Measurements from ENCODE around the gene NAB2.

NAB2 gene

DNA sequence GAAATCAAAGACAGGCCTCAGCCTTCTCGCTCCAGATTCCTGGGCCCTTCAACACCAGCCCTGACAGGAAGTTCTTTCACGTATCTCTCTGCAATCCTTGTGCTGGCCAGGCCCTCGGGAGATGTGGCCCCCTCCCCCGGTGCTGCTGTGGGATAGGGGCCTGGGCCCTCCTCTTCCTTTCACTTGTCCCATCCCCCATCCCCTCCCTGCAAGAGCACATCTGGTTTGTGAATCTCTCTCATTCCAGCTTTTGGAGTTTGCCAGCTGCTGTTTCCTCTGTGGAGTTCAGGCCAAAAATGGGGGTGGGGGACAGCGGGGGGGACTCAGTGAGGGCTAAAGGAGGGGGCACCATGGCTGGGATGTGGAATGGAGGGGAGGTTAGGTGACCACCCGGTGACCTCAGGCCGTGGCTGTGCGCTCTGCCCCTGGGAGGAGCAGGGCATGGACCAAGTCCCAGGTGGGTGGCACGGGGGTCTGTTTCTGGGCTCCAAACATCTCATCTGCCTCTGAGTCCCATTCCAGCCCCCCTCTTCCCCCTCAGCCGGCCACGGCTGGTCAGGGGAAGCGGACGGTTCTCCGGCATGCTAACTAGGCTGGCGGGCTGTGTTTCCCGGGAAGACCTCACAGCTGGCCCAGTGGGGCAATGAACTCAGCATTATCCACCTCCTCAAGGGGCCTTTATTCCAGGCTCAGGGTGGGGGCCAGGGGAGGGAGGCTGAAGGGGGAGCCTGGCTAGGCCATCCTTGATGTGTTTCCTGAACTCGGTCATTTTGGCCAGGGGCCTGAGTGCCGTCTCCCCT lies 46.8 kb downstream of the NAB2 start:
- no peak for DNase-seq

DNA sequence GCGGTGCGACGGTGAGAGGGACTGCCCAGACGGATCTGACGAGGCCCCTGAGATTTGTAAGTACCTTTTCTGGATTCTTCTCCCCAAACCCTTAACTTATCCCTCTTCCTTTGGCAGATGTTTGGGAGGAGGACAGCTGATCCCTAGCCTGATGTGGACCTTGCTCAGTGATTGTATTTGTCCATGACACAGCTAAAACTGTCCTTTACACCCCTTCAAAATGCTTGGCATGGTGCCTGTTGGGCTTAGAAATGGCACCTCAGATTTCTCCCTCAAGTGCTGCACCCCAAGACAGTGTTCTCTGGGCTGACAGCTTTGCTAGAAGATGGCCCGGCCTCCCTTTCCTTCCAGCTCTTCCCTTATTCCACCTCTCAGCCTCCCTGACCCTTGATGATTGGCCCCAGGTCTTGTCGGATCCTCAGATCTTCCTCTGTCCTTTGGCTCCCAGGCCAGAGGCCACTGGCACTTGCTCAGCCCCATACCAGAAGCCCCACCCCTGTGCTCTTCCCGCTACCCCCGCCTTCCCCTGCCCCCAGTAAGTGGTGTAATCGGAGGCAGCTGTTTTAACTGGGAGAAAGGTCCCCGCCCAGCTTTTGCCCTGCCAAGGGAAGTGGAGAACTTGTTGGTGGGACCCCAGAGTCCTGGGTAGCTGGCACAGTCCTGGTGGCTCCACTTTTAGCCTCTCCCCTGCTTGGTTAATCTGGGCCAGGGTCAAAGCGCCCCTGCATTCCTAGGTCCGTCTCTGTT lies 49.8 kb downstream of the NAB2 start:
- no peak for DNase-seq

DNA sequence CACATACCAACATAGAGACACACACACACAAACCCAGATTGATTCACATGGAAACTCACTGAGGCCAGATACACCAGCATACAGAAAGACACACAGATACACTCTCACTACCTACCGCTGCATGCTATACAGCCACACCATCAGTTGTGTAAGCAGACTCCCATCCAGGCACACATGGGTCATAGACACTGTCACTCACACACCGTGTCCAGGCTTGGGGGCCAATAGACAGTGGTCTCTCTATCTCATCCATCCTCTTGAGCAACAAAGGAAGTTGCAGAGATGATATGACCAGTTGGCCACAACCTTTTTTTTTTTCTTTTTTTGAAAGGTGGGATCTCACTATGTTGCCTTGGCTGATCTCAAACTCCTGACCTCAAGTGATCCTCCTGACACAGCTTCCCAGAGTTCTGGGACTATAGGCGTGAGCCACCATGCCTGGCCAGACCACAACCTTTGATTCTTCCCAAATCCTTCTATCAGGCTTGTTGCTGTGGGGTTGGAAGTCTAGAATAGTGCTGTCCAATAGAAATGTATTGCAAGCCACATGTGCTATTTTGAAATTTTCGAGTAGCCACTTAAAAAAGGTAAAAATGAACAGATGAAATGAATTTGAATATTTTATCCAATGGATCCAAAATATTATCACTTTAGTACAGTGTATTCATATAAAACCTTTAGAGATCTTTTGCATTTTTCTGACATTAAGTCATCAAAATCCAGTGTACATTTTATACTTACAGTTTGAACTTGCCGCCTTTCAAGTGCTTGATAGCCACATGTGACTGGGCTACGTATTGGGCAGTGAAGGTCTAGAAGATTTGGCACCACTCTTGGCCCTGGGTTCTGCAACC lies 51.1 kb downstream of the NAB2 start:
- no peak for DNase-seq

- DNase-seq: no peak
Measured at GRCh38 chr12:57141249-57141648, 52.3 kb downstream of the NAB2 start.

GRCh38 chr12:57142121-57142520 lies 53.2 kb downstream of the NAB2 start:
- DNase-seq: no peak

DNA sequence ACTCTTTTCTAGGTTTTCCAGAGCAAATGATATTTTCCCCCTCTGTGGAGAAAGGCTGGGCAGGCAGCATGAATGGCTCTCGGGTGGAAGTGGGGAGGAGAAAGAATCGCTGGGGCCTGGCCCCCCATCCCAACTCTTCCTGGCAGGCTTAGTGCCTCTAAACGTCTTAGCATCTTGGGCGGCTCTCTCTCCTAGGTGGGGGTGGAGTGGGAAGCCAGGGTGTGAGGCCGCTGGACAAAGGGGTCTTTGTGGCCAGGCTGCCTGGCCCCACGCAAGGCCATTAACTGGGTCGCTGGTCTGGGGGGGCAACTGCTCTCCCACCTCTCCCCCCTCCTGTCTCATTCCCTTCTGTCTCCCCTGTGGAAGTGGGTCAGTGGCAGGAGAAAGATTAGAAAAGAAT lies 53.8 kb downstream of the NAB2 start:
- no peak for DNase-seq

GRCh38 chr12:57143454-57143853 lies 54.5 kb downstream of the NAB2 start:
- no peak for DNase-seq
